ENCODE data around the gene TMPRSS4. TPM values are rescaled to one million over a fixed set of nuclear protein-coding genes. Genes with fewer than 3 reads are reported as not detected.

Gene TMPRSS4
- polyA plus RNA-seq, 1 of the 3 experiments (the other 2 are of a cell fraction), result not detected

DNA sequence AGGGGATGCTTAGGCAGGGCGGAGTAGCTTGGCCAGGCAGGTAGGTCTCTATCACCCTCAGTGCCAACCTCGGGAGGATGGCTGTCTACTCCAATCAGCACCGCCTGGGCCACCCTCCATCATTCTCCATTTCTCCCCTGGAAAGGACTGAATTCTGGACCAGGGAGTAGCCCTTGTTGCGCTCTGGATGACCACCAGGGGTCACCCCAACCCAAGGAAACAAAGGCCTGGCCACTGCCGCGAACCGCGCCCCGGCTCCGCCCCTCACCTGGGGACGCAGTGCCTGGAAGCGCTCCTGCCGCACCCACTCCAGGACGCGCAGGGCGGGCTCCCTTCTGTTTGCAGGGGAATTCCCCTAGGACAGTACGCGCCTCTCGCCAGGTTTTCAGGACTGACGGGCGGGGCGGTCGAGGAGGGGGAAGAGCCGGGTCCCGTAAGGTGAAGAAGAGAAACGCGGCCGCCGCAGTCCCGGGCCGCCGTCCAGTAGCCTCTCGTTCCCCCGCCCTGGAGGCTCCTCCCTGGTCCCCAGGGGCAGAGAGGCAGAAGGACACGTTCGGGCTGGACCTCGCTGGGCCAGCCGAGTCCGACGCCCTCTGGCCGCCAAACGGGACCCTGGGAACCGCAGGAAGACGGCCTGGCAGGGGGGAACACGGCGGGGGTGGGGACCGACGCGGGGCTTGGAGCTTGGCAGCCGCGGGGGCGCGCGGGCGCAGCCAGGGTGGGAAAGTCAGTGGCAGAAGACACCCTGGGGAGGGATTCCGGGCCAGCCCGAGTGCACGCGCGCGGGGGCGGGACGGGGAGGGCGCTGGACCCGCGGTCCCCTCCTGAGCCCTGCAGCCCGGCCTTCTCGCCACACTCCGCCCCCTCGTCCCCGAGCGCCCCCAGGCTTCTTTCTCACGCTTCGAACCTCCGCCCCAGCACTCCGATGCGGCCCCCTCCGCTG, 68.7 kb downstream of the TMPRSS4 start:
- Histone ChIP-seq H3K4me2 (peak overlapping the region; percentile 98), H3K36me3 (replicated peaks in 1 of 2; ENCODE audit: control insufficient read depth in 1 of 2, insufficient read depth in 2 of 2, low read length in 1 of 2) (no peaks in the 10 kb centered on the region), H2AFZ (ENCODE audit: low read depth) (peak overlapping the region; percentile 94; the same call in 1 of the 2 replicates), H3K9ac (no peak overlapping the region), H3K9me3 (no peaks in the 10 kb centered on the region), H3K4me1 (ENCODE audit: control insufficient read depth in 1 of 2, insufficient read depth in 2 of 2, low read depth in 1 of 2, low read length in 1 of 2) (peaks cover 0 to 4% of the 10 kb centered on the region in 2 experiments; a peak in 1 of 4 replicates), H3K4me3 (ENCODE audit: low read depth in 2 of 2, low read length in 1 of 2) (peak overlapping the region; percentile 61 to 89), H4K20me1 (ENCODE audit: insufficient read depth) (no peaks in the 10 kb centered on the region), H3F3A (replicated peaks; ENCODE audit: insufficient read depth) (peaks cover 3% of the 10 kb centered on the region), H3K27me3 (ENCODE audit: insufficient read depth) (peaks cover 19% of the 10 kb centered on the region; the same call in 1 of the 2 replicates), H3K27ac (ENCODE audit: low read depth in 2 of 2, low read length in 1 of 2) (no peak overlapping the region), H3K9me2 (no peaks in the 10 kb centered on the region), H3K79me2 (ENCODE audit: insufficient read depth) (no peaks in the 10 kb centered on the region)
- TF ChIP-seq FOXJ3 (CRISPR knock-in tag; IDR thresholded peaks at IDR 0.05), result no peak
- TF ChIP-seq RCOR1 (IDR thresholded peaks at IDR 0.05; ENCODE audit: low read length), result no peak
- TF ChIP-seq RAD21 (IDR thresholded peaks at IDR 0.05; ENCODE audit: low read length), result peak; percentile 97
- TF ChIP-seq SIN3A (IDR thresholded peaks at IDR 0.05; ENCODE audit: borderline replicate concordance, low read depth, low read length), result no peak
- TF ChIP-seq EP300 (IDR thresholded peaks at IDR 0.05; ENCODE audit: borderline replicate concordance in 1 of 2, low read depth in 1 of 2, low read length in 1 of 2), result no peak
- peak; percentile 91 for TF ChIP-seq SMC3 (IDR thresholded peaks at IDR 0.05; ENCODE audit: low read depth, low read length)
- peak; percentile 91 for TF ChIP-seq CTCF (IDR thresholded peaks at IDR 0.05)
- POLR2A ChIA-PET, result no interaction called here
- WGBS (ENCODE audit: low lambda C conversion rate), result 13% methylated on average over 25 of the region's 78 CpGs
- CTCF ChIA-PET, result interaction anchor here (0.6 to 15.5 kb wide), 27 partner anchors 10 to 547 kb away, joined by 3 to 246 read pairs (median 4); no protein-coding TSS in a partner anchor
- peak; percentile 95 for DNase-seq

DNA sequence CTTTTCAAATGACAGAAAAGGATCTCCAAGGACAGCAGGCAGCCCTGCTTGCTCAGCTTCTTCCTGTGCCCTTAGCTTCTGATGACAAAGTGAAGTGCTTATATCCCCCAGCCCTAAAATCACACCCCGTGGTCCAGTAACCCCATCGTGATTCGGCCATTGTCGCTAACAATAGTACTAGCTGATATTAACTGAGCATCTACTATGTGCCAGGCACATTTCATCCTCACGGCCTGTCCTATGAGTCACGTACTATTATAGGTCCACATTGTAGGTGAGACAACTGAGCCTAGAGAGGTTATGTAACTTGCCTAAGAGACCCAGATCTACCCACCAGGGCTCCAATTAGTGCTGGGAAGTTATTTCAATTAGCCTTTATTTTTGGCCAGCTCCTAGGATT, 69.7 kb downstream of the TMPRSS4 start:
- Histone ChIP-seq H3K4me3 (ENCODE audit: low read depth in 2 of 2, low read length in 1 of 2) (no peak overlapping the region), H3K27ac (ENCODE audit: low read depth in 2 of 2, low read length in 1 of 2) (no peak overlapping the region), H3K9me3 (no peaks in the 10 kb centered on the region), H3K4me1 (ENCODE audit: control insufficient read depth in 1 of 2, insufficient read depth in 2 of 2, low read depth in 1 of 2, low read length in 1 of 2) (peaks cover 0 to 4% of the 10 kb centered on the region in 2 experiments; a peak in 1 of 4 replicates), H3K79me2 (ENCODE audit: insufficient read depth) (no peaks in the 10 kb centered on the region), H4K20me1 (ENCODE audit: insufficient read depth) (no peaks in the 10 kb centered on the region), H3K36me3 (replicated peaks in 1 of 2; ENCODE audit: control insufficient read depth in 1 of 2, insufficient read depth in 2 of 2, low read length in 1 of 2) (no peaks in the 10 kb centered on the region), H3K4me2 (no peak overlapping the region), H3K9me2 (no peaks in the 10 kb centered on the region), H3K9ac (no peak overlapping the region), H2AFZ (ENCODE audit: low read depth) (no peak overlapping the region), H3F3A (replicated peaks; ENCODE audit: insufficient read depth) (peaks cover 3% of the 10 kb centered on the region), H3K27me3 (ENCODE audit: insufficient read depth) (peaks cover 29% of the 10 kb centered on the region; the same call in 1 of the 2 replicates)
- POLR2A ChIA-PET, result no interaction called here
- 86% methylated on average over 6 of the region's 6 CpGs for WGBS (ENCODE audit: low lambda C conversion rate)
- TF ChIP-seq ZBTB33 (IDR thresholded peaks at IDR 0.05; ENCODE audit: borderline replicate concordance, low read depth) (no peak), FOXJ3 (CRISPR knock-in tag; IDR thresholded peaks at IDR 0.05) (no peak), CTCF (IDR thresholded peaks at IDR 0.05) (no peak), POLR2AphosphoS5 (IDR thresholded peaks at IDR 0.05; ENCODE audit: low read depth, low read length) (no peak), MAX (IDR thresholded peaks at IDR 0.05; ENCODE audit: low read depth) (no peak), TAF1 (IDR thresholded peaks at IDR 0.05; ENCODE audit: borderline replicate concordance, low read depth, low read length) (no peak), NRF1 (IDR thresholded peaks at IDR 0.05; ENCODE audit: low read depth, low read length) (no peak)
- TF ChIP-seq, protein P1, sequence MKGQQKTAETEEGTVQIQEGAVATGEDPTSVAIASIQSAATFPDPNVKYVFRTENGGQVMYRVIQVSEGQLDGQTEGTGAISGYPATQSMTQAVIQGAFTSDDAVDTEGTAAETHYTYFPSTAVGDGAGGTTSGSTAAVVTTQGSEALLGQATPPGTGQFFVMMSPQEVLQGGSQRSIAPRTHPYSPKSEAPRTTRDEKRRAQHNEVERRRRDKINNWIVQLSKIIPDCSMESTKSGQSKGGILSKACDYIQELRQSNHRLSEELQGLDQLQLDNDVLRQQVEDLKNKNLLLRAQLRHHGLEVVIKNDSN (IDR thresholded peaks at IDR 0.05; ENCODE audit: borderline replicate concordance, low read depth), result no peak
- DNase-seq, result no peak
- CTCF ChIA-PET, result interaction anchor here (1.1 to 15.5 kb wide), 7 partner anchors 17 to 68 kb away, joined by 3 to 246 read pairs (median 4); no protein-coding TSS in a partner anchor

Measured in SK-N-SH (cell line).